Mammary epithelial cell (primary cell): ENCODE measurements around the gene TBC1D22A.

Source experiments
- CTCF ChIP-seq, 2 donors: IDR thresholded peaks in 1 of 2; conservative IDR thresholded peaks in 1 of 2; 2 replicates each; pipeline ENCODE4 v1.5.1; 2011 to 2012; ENCODE audit warnings: inconsistent platforms in 2 of 2, low read length in 2 of 2, mild to moderate bottlenecking in 2 of 2, control low read depth in 1 of 2, low read depth in 1 of 2; ENCODE audit not compliant: insufficient read depth in 1 of 2; ENCODE audit errors: extremely low read depth in 1 of 2
- EZH2 ChIP-seq: IDR thresholded peaks from 2 replicates; pipeline ENCODE4 v1.6.1; 2012; ENCODE audit warnings: low read length, inconsistent platforms, borderline replicate concordance

DNA sequence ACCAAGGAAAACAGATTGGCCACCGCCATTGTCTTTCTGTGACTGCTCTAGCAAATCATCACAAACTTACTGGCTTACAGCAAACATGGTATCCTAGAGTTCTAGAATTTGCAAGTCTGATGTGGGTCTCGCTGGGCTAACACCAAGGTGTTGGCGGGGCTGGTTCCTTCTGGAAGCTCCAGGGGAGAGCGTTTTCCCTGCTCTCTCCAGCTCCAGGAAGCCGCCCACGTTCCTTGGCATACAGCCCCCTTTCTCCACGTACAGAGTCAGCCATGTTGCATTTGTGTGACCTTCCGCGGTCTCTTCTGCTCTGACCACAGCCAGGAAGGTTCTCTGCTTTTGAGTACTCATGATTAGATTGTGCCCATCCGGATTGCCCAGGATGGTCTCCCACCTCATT, 27.5 kb downstream of the TBC1D22A start:
- no peak for TF ChIP-seq CTCF (conservative IDR thresholded peaks at IDR 0.05 in 1 of 2, IDR thresholded peaks at IDR 0.05 in 1 of 2; ENCODE audit: extremely low read depth in 1 of 2, insufficient read depth in 1 of 2, low read depth in 1 of 2, low read length in 2 of 2)
- no peak for TF ChIP-seq EZH2
